HepG2 (cell line): ENCODE results near the gene KXD1. TPM values are rescaled to one million over a fixed set of nuclear protein-coding genes. Genes with fewer than 3 reads are reported as not detected.

ENCODE experiments used
- CAMTA2 ChIP-seq: sonication (generic); formaldehyde crosslinking; IDR thresholded peaks from 2 replicates; pipeline ENCODE4 v1.4.0; 2020; ENCODE audit warnings: mild to moderate bottlenecking, missing genetic modification reagents, borderline replicate concordance
- FOXA1 ChIP-seq, 2 experiments: fragments of 450-650 bp in 1 of 2; sonication (generic) in 1 of 2; formaldehyde crosslinking in 1 of 2; IDR thresholded peaks; 2 replicates each; pipeline versions ENCODE4 v1.4.0 to v1.6.1; 2016 to 2020; ENCODE audit warnings: missing genetic modification reagents in 1 of 2
- MIER2 ChIP-seq: IDR thresholded peaks from 2 replicates; pipeline ENCODE4 v1.6.1; 2016; ENCODE audit warnings: missing biosample characterization, missing genetic modification reagents
- ZBTB42 ChIP-seq: sonication (generic); formaldehyde crosslinking; IDR thresholded peaks from 2 replicates; pipeline ENCODE4 v1.5.0; 2020; ENCODE audit warnings: mild to moderate bottlenecking, missing genetic modification reagents
- ZNF232 ChIP-seq: sonication (generic); formaldehyde crosslinking; IDR thresholded peaks from 2 replicates; pipeline ENCODE4 v1.4.0; 2020; ENCODE audit warnings: missing genetic modification reagents, borderline replicate concordance
- ZNF251 ChIP-seq: sonication (generic); formaldehyde crosslinking; IDR thresholded peaks from 2 replicates; pipeline ENCODE4 v1.9.0; 2021; ENCODE audit warnings: mild to moderate bottlenecking, missing genetic modification reagents
- ZNF432 ChIP-seq: sonication (generic); formaldehyde crosslinking; IDR thresholded peaks from 2 replicates; pipeline ENCODE4 v1.5.0; 2020; ENCODE audit warnings: missing genetic modification reagents, mild to moderate bottlenecking, borderline replicate concordance
- polyA plus RNA-seq, 8 experiments: library from polyadenylated mRNA; depleted of rRNA in 3 of 8; stranded (reverse) in 7 of 8; unstranded in 1 of 8; fragments of >200 nt; fragmentation: Illumina TruSeq in 4 of 8; extraction: Trizol in 4 of 8; gene quantifications; 2 replicates each; pipeline versions ENCODE4 v1.2.1 to v1.2.3, GENCODE V29; 2011 to 2016; ENCODE audit warnings: low read depth in 4 of 8, missing spikeins in 1 of 8, mixed read lengths in 1 of 8; ENCODE audit not compliant: insufficient read depth in 1 of 8
- total RNA-seq, 5 experiments: library from RNA; depleted of rRNA; stranded (reverse); fragments of >200 nt; fragmentation: Illumina TruSeq; extraction: Trizol; gene quantifications; 2 replicates each; pipeline ENCODE4 v1.2.3, GENCODE V29; 2016; ENCODE audit warnings: low read depth in 1 of 5
- TF ChIP-seq, protein P1 (sequence below): sonication (generic); formaldehyde crosslinking; IDR thresholded peaks from 2 replicates; pipeline ENCODE4 v1.4.0; 2020; ENCODE audit warnings: low read depth, missing genetic modification reagents
- TF ChIP-seq, protein P2 (sequence below), 2 experiments: sonication (generic) in 1 of 2; formaldehyde crosslinking in 1 of 2; IDR thresholded peaks; 2 replicates each; pipeline versions ENCODE4 v1.5.1 to v1.6.1; 2011 to 2020; ENCODE audit warnings: borderline replicate concordance in 1 of 2, low read depth in 1 of 2, low read length in 1 of 2, mild to moderate bottlenecking in 1 of 2, missing genetic modification reagents in 1 of 2, moderate library complexity in 1 of 2
- TF ChIP-seq, protein P3 (sequence below), 2 experiments: fragments of 450-650 bp in 1 of 2; sonication (generic) in 1 of 2; formaldehyde crosslinking in 1 of 2; IDR thresholded peaks; 2 replicates each; pipeline versions ENCODE4 v1.6.1 to v1.8.0; 2016 to 2022; ENCODE audit warnings: antibody characterized with exemption in 1 of 2, mild to moderate bottlenecking in 1 of 2, missing genetic modification reagents in 1 of 2

KXD1 gene
- total and polyA plus RNA-seq, 2 of the 13 experiments (the other 11 are each of a cell fraction or from before 2014, with no cell fraction given), result 44.6 to 143 TPM

DNA sequence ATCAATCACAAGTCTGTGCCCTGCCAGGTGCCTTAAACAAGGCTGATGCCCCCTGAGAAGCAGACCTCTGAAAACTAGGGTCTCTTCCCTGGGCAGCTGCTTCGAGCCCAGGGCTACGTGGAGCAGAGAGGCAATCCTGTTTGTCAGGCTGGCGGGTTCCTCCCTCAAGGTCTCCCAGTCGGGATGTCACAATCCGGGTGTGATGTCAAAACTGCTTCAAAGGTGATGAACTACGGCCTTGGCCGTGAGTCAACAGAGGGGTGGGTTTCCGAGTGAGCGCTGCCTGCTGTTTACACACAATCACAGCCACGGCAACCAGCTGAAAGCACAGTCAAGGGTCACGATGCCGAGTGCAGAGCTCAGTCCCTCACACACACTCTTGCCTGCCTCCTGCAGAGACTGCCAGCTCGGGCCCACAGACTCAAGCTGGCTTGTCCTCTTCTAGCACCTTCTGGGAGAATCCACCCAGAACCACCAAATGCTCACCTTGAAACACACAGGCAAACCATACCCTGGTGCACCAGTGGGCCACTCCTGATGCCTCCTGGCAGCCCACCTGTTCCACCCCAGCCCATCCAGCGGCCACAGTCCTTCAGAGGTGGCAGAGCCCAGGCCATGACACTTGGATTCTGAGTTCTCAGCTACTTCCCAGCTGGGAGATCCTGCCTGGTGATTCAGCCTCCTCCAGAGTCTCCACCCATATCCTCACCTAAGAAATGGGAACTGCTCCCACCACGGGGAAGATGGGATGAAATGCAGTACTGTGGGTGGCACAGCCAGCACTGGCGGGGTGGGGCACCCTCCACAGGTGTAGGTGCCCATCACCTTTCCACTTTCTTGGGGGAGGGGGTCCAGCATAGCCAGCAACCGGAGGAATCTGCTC is 42.6 kb upstream of the KXD1 start (continued):
- peak; percentile 14; the same call in 1 of the 2 replicates for TF ChIP-seq ZBTB42 (CRISPR knock-in tag)
- TF ChIP-seq ZNF251 (CRISPR knock-in tag), result 0 out of 2 replicates have a peak, but pooled peaks have one; percentile 51
- TF ChIP-seq ZNF232 (CRISPR knock-in tag), result peak; percentile 72; the same call in 1 of the 2 replicates
- peak; percentile 88 for TF ChIP-seq MIER2 (CRISPR knock-in tag)
- no peak for TF ChIP-seq CAMTA2 (CRISPR knock-in tag)
- TF ChIP-seq, protein P1, sequence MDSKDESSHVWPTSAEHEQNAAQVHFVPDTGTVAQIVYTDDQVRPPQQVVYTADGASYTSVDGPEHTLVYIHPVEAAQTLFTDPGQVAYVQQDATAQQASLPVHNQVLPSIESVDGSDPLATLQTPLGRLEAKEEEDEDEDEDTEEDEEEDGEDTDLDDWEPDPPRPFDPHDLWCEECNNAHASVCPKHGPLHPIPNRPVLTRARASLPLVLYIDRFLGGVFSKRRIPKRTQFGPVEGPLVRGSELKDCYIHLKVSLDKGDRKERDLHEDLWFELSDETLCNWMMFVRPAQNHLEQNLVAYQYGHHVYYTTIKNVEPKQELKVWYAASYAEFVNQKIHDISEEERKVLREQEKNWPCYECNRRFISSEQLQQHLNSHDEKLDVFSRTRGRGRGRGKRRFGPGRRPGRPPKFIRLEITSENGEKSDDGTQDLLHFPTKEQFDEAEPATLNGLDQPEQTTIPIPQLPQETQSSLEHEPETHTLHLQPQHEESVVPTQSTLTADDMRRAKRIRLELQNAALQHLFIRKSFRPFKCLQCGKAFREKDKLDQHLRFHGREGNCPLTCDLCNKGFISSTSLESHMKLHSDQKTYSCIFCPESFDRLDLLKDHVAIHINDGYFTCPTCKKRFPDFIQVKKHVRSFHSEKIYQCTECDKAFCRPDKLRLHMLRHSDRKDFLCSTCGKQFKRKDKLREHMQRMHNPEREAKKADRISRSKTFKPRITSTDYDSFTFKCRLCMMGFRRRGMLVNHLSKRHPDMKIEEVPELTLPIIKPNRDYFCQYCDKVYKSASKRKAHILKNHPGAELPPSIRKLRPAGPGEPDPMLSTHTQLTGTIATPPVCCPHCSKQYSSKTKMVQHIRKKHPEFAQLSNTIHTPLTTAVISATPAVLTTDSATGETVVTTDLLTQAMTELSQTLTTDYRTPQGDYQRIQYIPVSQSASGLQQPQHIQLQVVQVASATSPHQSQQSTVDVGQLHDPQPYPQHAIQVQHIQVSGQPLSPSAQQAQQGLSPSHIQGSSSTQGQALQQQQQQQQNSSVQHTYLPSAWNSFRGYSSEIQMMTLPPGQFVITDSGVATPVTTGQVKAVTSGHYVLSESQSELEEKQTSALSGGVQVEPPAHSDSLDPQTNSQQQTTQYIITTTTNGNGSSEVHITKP (CRISPR knock-in tag), result peak; percentile 82; the same call in 1 of the 2 replicates
- TF ChIP-seq ZNF432, result no peak
- TF ChIP-seq FOXA1 (IDR thresholded peaks at IDR 0.05), result peak; percentile 94
- peak; percentile 100 for TF ChIP-seq FOXA1 (CRISPR knock-in tag; IDR thresholded peaks at IDR 0.05)
- TF ChIP-seq, protein P2, sequence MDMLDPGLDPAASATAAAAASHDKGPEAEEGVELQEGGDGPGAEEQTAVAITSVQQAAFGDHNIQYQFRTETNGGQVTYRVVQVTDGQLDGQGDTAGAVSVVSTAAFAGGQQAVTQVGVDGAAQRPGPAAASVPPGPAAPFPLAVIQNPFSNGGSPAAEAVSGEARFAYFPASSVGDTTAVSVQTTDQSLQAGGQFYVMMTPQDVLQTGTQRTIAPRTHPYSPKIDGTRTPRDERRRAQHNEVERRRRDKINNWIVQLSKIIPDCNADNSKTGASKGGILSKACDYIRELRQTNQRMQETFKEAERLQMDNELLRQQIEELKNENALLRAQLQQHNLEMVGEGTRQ (IDR thresholded peaks at IDR 0.05; ENCODE audit: low read depth, low read length), result 0 out of 2 replicates have a peak, but pooled peaks have one; percentile 22
- TF ChIP-seq, protein P2 (CRISPR knock-in tag; IDR thresholded peaks at IDR 0.05; ENCODE audit: borderline replicate concordance), result no peak
- TF ChIP-seq, protein P3, sequence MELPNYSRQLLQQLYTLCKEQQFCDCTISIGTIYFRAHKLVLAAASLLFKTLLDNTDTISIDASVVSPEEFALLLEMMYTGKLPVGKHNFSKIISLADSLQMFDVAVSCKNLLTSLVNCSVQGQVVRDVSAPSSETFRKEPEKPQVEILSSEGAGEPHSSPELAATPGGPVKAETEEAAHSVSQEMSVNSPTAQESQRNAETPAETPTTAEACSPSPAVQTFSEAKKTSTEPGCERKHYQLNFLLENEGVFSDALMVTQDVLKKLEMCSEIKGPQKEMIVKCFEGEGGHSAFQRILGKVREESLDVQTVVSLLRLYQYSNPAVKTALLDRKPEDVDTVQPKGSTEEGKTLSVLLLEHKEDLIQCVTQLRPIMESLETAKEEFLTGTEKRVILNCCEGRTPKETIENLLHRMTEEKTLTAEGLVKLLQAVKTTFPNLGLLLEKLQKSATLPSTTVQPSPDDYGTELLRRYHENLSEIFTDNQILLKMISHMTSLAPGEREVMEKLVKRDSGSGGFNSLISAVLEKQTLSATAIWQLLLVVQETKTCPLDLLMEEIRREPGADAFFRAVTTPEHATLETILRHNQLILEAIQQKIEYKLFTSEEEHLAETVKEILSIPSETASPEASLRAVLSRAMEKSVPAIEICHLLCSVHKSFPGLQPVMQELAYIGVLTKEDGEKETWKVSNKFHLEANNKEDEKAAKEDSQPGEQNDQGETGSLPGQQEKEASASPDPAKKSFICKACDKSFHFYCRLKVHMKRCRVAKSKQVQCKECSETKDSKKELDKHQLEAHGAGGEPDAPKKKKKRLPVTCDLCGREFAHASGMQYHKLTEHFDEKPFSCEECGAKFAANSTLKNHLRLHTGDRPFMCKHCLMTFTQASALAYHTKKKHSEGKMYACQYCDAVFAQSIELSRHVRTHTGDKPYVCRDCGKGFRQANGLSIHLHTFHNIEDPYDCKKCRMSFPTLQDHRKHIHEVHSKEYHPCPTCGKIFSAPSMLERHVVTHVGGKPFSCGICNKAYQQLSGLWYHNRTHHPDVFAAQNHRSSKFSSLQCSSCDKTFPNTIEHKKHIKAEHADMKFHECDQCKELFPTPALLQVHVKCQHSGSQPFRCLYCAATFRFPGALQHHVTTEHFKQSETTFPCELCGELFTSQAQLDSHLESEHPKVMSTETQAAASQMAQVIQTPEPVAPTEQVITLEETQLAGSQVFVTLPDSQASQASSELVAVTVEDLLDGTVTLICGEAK (IDR thresholded peaks at IDR 0.05), result no peak
- TF ChIP-seq, protein P3 (CRISPR knock-in tag; IDR thresholded peaks at IDR 0.05), result peak; percentile 86; the same call in 1 of the 2 replicates
